CD4-positive, alpha-beta T cell treated with Interferon alpha-2 for 1 hour (primary cell): ENCODE data around the gene THSD4.
"Not testable (repeated sequence)": the region's sequence is repeated elsewhere in the genome, so short reads cannot be mapped to it uniquely, and the experiment has no call there.

Experiments used
- DNase-seq, 2 donors: peaks; one replicate each; pipeline ENCODE4 v3.0.0-alpha.2; 2020 to 2022

Gene THSD4

DNA sequence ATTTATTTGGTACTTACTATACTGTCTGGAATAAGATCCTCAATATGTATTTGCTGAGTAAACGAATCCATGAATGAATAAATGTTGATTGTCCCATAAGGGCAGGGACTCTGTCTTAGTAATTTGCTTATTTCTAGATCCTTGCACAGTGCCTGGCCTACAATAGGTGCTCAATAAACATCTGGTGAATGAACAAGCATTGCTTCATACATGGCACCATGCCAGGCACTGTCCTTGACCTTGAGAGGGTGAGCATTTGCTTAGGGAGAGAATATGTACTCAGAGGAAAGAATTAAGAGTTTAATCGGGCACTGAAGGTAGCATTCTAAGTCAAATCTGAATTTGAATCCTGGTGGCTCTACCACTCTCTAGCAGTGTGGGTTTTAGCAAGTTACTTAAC is 282.1 kb downstream of the THSD4 start:
- DNase-seq = no peak

GRCh38 chr15:71400294-71400693 is 285.0 kb downstream of the THSD4 start:
- DNase-seq = no peak

DNA sequence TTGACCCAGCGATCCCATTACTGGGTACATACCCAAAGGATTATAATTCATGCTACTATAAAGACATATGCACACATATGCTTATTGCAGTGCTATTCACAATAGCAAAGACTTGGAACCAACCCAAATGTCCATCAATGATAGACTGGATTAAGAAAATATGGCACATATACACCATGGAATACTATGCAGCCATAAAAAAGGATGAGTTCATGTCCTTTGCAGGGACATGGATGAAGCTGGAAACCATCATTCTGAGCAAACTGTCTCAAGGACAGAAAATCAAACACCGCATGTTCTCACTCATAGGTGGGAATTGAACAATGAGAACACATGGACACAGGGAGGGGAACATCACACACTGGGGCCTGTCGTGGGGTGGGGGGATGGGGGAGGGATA is 286.5 kb downstream of the THSD4 start:
- not testable (repeated sequence) for DNase-seq

- DNase-seq = no peak
Observed at GRCh38 chr15:71409541-71409940, 294.3 kb downstream of the THSD4 start.

DNA sequence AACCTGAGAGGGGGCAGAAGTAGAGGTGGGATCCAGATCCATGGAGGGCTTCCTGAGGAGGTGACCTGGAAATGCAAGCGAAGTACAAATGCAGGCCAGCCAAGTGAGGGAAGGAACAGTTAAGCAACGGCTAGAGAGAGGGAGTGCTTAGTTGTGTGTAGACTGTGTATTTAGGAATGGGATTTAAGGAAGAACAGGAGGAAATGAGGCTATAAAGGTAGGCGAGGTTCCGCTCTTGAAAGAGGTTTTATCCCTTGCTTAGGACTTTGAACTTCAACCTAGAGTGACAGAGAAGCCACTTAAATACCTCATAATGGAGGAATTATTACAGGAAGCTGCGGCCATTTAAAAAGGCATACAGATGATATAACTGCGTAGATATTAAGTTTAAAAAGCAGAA is 295.1 kb downstream of the THSD4 start:
- DNase-seq = no peak

- DNase-seq = no peak
Observed at GRCh38 chr15:71411538-71412482, 296.5 kb downstream of the THSD4 start.

- no peak for DNase-seq
Observed at GRCh38 chr15:71413419-71413818, 298.1 kb downstream of the THSD4 start.

DNA sequence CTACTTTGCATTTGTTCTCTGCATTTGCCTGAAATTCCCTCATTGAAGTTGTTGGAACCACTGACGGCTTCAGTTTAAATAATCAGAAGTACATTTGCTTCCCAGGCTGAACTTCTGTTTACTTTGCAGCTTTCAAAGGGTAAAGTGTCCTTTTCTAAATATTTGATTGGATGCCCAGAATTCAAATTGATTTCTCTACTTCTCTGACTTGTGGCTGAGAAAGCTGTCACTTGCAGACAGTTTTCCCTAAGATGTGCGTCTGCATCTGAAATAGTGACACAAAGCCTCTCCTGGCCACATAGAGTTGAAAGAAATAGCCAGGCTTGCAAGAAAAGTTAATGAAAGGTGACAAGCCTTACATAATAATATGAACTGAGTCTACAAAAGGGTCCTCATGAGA is 299.6 kb downstream of the THSD4 start:
- DNase-seq = no peak

DNA sequence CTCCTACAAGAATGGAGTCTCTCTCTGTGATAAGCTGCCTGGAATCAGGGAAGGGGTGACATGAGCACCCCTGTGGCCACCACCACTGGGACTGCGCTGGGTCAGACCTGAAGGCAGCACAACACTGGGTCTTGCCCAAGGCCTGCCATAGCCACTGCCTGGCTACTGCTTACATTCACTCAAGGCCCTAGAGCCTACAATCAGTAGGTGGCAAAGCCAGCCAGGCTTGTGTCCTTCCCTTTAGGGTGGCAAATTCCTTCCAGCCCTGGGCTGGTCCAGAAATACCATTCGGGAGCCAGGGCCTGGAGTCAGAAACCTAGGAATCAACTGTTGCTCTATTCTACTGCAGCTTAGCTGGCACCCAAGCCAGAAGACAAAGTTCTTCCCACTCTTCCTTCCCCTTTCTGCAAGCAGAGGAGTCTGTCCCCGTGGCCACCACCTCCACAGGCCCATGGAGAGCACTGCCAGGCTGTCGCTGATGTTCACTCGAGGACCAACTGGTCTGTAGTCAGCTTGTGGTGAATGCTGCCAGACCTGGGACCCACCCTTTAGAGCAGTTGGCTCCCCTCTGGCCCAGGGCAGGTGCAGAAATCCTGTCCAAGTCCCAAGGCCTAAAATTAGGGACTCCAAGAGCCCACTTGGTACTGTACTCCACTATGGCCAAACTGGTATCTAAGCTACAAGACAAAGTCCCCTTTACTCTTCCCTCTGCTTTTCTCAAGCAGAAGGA is 307.4 kb downstream of the THSD4 start:
- no peak for DNase-seq

GRCh38 chr15:71424765-71425164 is 309.5 kb downstream of the THSD4 start:
- DNase-seq = no peak

DNA sequence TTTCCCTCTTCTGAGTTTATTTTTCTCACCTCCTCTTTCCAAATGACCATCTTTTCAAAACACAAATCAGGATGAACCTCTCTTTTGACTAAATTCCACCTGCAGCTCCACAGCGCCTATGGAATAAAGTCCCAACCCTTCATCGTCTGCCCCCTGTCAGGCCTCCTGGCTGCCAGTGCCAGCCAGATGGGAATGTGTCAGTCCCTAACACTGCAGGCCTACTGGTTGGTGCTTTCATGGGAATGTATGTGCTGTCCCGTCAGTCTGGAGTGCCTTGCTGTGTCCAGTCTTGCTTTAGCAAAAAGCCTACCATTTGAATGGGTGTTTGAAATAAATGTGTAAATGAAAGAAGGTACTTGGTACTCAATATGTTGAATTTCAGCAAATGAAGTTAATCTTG is 310.1 kb downstream of the THSD4 start:
- no peak for DNase-seq

- no peak for DNase-seq
Observed at GRCh38 chr15:71426792-71427191, 311.5 kb downstream of the THSD4 start.

- no peak for DNase-seq
Observed at GRCh38 chr15:71430782-71431181, 315.5 kb downstream of the THSD4 start.

- DNase-seq = no peak
Observed at GRCh38 chr15:71431343-71432336, 316.4 kb downstream of the THSD4 start.

DNA sequence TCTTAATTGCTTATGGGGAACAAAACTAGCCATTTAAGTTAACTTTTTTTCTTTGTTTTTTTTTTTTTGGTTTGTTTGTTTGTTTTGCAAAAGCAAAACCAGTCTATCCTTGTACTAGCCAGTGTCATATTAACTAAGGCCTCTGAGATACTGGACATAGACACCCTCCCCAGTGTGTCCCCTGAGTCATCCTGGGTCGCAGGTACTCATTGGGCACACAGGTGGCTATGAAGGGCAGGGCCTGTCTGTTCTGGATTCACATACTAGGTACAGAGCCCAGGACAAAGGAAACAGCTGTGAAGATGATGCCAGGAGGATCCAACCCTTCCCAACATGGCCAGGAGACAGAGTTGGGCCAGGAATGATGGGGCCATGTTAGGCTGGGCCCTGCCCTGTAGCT is 318.1 kb downstream of the THSD4 start:
- no peak for DNase-seq

- no peak for DNase-seq
Observed at GRCh38 chr15:71434774-71435173, 319.5 kb downstream of the THSD4 start.

- no peak for DNase-seq
Observed at GRCh38 chr15:71435552-71435951, 320.3 kb downstream of the THSD4 start.

GRCh38 chr15:71436854-71437253 is 321.6 kb downstream of the THSD4 start:
- no peak for DNase-seq

DNA sequence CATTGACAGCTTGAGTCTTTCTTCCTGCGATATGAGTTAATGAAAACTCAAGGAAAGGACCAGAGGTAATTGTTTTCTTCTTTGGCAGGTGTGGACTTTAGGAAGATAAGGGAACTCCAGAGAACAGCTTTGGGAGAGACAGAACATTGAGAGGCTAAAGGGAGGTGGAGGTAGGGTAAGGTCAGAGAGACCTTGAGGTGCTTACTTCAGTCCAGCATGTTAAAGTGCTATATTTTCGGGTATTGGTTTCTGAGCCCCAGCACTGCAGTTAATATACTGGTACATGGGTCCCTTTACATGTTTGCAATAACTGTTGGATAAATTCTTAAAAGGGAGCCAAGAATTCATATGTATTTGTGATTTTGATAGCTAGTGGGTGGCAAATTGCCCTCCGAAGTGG is 322.1 kb downstream of the THSD4 start:
- DNase-seq = no peak

DNA sequence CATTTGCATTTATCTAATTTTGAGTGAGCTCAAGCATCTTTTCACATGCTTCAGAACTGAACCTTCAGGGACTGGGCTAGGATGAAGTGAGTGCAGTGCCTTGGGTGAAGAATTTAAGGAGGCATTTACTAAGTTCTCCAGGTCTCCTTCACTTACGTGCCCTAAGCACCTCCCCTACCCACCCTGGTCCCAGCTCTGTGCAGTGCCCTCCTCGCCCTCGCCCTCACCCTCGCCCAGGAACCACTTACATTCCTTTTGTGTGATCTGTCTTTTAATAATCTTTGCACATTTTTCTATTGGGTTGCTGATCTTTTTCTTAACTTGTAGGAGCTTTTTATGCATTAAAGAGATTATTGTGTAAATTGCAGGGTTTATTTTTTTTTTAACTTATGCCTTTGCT is 322.6 kb downstream of the THSD4 start:
- DNase-seq = no peak

DNA sequence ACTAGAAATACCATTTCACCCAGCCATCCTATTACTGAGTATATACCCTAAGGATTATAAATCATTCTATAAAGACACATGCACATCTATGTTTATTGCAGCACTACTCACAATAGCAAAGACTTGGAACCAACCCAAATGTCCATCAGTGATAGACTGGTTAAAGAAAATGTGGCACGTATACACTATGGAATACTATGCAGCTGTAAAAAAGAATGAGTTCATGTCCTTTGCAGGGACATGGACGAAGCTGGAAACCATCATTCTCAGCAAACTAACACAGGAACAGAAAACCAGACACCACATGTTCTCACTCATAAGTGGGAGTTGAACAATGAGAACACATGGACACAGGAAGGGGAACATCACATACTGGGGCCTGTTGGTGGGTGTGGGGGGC is 324.2 kb downstream of the THSD4 start:
- DNase-seq = not testable (repeated sequence)

- peak in 1 of 2 donors; percentile 38 for DNase-seq
Observed at GRCh38 chr15:71440489-71441110, 325.3 kb downstream of the THSD4 start.
